Liver (tissue), 3 donors: Measurements from ENCODE around the gene SLC25A29.

Experiments
- FOXA1 ChIP-seq: IDR thresholded peaks from 2 replicates; pipeline ENCODE4 v1.6.1; 2016; ENCODE audit warnings: antibody characterized with exemption
- GABPA ChIP-seq, 2 donors: IDR thresholded peaks in 1 of 2; conservative IDR thresholded peaks in 1 of 2; 2 replicates each; pipeline ENCODE4 v1.6.1; 2016; ENCODE audit warnings: antibody characterized with exemption in 2 of 2, mild to moderate bottlenecking in 1 of 2, moderate library complexity in 1 of 2
- JUND ChIP-seq, 2 donors: IDR thresholded peaks; 2 replicates each; pipeline ENCODE4 v1.6.1; 2016; ENCODE audit warnings: antibody characterized with exemption in 2 of 2
- RAD21 ChIP-seq, 2 donors: IDR thresholded peaks; 2 replicates each; pipeline ENCODE4 v1.6.1; 2016; ENCODE audit warnings: antibody characterized with exemption in 2 of 2, mild to moderate bottlenecking in 2 of 2
- RXRA ChIP-seq, 2 donors: IDR thresholded peaks; 2 replicates each; pipeline ENCODE4 v1.6.1; 2017 to 2018; ENCODE audit warnings: antibody characterized with exemption in 2 of 2, mild to moderate bottlenecking in 1 of 2
- SP1 ChIP-seq: IDR thresholded peaks from 2 replicates; pipeline ENCODE4 v1.6.1; 2018; ENCODE audit warnings: antibody characterized with exemption, mild to moderate bottlenecking
- TAF1 ChIP-seq: conservative IDR thresholded peaks from 2 replicates; pipeline ENCODE4 v1.6.1; 2016; ENCODE audit warnings: antibody characterized with exemption, mild to moderate bottlenecking
- YY1 ChIP-seq: IDR thresholded peaks from 2 replicates; pipeline ENCODE4 v1.6.1; 2016; ENCODE audit warnings: antibody characterized with exemption, mild to moderate bottlenecking
- TF ChIP-seq, protein P1 (sequence below): IDR thresholded peaks from 2 replicates; pipeline ENCODE4 v1.6.1; 2016; ENCODE audit warnings: antibody characterized with exemption
- TF ChIP-seq, protein P2 (sequence below): fragments of 150-350 bp; IDR thresholded peaks from 2 replicates; pipeline ENCODE4 v1.5.1; 2017; ENCODE audit warnings: improper control_type of control experiment, low read depth, low read length; ENCODE audit not compliant: missing input control
- TF ChIP-seq, protein P3 (sequence below): IDR thresholded peaks from 2 replicates; pipeline ENCODE4 v1.6.1; 2016; ENCODE audit warnings: antibody characterized with exemption, mild to moderate bottlenecking
- donor health status: healthy.
- donor health status: healthy.

DNA sequence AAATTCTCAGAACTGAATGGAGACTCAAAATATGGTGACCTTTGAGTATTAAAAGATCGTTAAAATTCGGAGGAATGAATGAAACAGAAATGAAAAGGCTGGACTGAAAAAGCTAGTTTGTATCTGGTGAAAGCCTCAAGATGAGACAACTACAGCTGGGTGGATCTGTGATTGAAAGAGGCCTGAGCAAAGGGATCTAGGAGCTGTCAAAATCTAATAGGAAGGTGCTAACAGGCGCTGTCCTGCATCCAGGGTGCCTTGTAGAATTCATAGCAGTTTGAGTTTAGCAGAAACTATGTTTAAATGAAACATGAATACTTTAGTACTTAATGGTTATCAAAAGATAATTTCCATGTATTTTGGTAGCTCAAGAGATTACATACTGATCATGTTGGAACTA, 65.0 kb downstream of the SLC25A29 start:
- TF ChIP-seq, protein P1, sequence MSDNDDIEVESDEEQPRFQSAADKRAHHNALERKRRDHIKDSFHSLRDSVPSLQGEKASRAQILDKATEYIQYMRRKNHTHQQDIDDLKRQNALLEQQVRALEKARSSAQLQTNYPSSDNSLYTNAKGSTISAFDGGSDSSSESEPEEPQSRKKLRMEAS, result no peak
- TF ChIP-seq TAF1 (no peak), RAD21 (IDR thresholded peaks at IDR 0.05) (no peak), RXRA (IDR thresholded peaks at IDR 0.05) (no peak), YY1 (no peak), GABPA (IDR thresholded peaks at IDR 0.05 in 1 of 2, conservative IDR thresholded peaks at IDR 0.05 in 1 of 2) (no peak), SP1 (no peak), JUND (IDR thresholded peaks at IDR 0.05) (no peak), FOXA1 (no peak)
- TF ChIP-seq, protein P2, sequence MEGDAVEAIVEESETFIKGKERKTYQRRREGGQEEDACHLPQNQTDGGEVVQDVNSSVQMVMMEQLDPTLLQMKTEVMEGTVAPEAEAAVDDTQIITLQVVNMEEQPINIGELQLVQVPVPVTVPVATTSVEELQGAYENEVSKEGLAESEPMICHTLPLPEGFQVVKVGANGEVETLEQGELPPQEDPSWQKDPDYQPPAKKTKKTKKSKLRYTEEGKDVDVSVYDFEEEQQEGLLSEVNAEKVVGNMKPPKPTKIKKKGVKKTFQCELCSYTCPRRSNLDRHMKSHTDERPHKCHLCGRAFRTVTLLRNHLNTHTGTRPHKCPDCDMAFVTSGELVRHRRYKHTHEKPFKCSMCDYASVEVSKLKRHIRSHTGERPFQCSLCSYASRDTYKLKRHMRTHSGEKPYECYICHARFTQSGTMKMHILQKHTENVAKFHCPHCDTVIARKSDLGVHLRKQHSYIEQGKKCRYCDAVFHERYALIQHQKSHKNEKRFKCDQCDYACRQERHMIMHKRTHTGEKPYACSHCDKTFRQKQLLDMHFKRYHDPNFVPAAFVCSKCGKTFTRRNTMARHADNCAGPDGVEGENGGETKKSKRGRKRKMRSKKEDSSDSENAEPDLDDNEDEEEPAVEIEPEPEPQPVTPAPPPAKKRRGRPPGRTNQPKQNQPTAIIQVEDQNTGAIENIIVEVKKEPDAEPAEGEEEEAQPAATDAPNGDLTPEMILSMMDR, result no peak
- TF ChIP-seq, protein P3, sequence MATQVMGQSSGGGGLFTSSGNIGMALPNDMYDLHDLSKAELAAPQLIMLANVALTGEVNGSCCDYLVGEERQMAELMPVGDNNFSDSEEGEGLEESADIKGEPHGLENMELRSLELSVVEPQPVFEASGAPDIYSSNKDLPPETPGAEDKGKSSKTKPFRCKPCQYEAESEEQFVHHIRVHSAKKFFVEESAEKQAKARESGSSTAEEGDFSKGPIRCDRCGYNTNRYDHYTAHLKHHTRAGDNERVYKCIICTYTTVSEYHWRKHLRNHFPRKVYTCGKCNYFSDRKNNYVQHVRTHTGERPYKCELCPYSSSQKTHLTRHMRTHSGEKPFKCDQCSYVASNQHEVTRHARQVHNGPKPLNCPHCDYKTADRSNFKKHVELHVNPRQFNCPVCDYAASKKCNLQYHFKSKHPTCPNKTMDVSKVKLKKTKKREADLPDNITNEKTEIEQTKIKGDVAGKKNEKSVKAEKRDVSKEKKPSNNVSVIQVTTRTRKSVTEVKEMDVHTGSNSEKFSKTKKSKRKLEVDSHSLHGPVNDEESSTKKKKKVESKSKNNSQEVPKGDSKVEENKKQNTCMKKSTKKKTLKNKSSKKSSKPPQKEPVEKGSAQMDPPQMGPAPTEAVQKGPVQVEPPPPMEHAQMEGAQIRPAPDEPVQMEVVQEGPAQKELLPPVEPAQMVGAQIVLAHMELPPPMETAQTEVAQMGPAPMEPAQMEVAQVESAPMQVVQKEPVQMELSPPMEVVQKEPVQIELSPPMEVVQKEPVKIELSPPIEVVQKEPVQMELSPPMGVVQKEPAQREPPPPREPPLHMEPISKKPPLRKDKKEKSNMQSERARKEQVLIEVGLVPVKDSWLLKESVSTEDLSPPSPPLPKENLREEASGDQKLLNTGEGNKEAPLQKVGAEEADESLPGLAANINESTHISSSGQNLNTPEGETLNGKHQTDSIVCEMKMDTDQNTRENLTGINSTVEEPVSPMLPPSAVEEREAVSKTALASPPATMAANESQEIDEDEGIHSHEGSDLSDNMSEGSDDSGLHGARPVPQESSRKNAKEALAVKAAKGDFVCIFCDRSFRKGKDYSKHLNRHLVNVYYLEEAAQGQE, result no peak
